Neural progenitor cell (in vitro differentiated cells): ENCODE measurements around the gene GIT1. TPM values are rescaled to one million over a fixed set of nuclear protein-coding genes. Genes with fewer than 3 reads are reported as not detected.

Source experiments
- DNase-seq: peaks from one replicate; pipeline ENCODE4 v3.0.0-alpha.2; 2016; ENCODE audit warnings: low spot score
- H2AFZ ChIP-seq: fragments of 200-600 bp; sonication (generic); replicated peaks from 2 replicates; pipeline ENCODE4 v1.6.1; 2016; ENCODE audit warnings: antibody characterized with exemption
- H3F3A ChIP-seq: fragments of 200-600 bp; sonication (generic); 2 replicates; pipeline ENCODE4 v1.6.1; 2016; ENCODE audit warnings: antibody characterized with exemption, low read depth
- H3K27ac ChIP-seq: fragments of 200-600 bp; sonication (generic); 2 replicates; pipeline ENCODE4 v1.5.1; 2016; ENCODE audit warnings: mild to moderate bottlenecking
- H3K27me3 ChIP-seq: fragments of 200-600 bp; sonication (generic); 2 replicates; pipeline ENCODE4 v1.6.1; 2016; ENCODE audit warnings: mild to moderate bottlenecking, moderate library complexity
- H3K36me3 ChIP-seq: fragments of 200-600 bp; sonication (generic); 2 replicates; pipeline ENCODE4 v1.5.1; 2016
- H3K4me1 ChIP-seq: fragments of 200-600 bp; sonication (generic); 2 replicates; pipeline ENCODE4 v1.6.1; 2016; ENCODE audit warnings: mixed run types
- H3K4me2 ChIP-seq: fragments of 200-600 bp; sonication (generic); 2 replicates; pipeline ENCODE4 v1.6.1; 2016
- H3K4me3 ChIP-seq: fragments of 200-600 bp; sonication (generic); 2 replicates; pipeline ENCODE4 v1.5.1; 2016
- H3K79me2 ChIP-seq: fragments of 200-600 bp; sonication (generic); 2 replicates; pipeline ENCODE4 v1.6.1; 2016; ENCODE audit warnings: low read depth
- H3K9ac ChIP-seq: fragments of 200-600 bp; sonication (generic); 2 replicates; pipeline ENCODE4 v1.6.1; 2016
- H3K9me3 ChIP-seq: fragments of 200-600 bp; sonication (generic); 2 replicates; pipeline ENCODE4 v1.5.1; 2016; ENCODE audit warnings: low read depth
- H4K20me1 ChIP-seq: fragments of 200-600 bp; sonication (generic); 2 replicates; pipeline ENCODE4 v1.6.1; 2016; ENCODE audit warnings: low read depth
- H3K27ac Mint-ChIP-seq: 3 replicates; pipeline ENCODE4 v1.8.0; 2021; ENCODE audit warnings: mixed read lengths
- H3K27me3 Mint-ChIP-seq: 2 replicates; pipeline ENCODE4 v1.8.0; 2022; ENCODE audit warnings: low read depth, mild to moderate bottlenecking, inconsistent platforms, moderate library complexity, mixed read lengths; ENCODE audit not compliant: insufficient read depth
- H3K36me3 Mint-ChIP-seq: 3 replicates; pipeline ENCODE4 v1.8.0; 2021; ENCODE audit warnings: mixed read lengths
- H3K4me1 Mint-ChIP-seq: 3 replicates; pipeline ENCODE4 v1.8.0; 2021; ENCODE audit warnings: mixed read lengths
- H3K4me3 Mint-ChIP-seq: 3 replicates; pipeline ENCODE4 v1.8.0; 2021; ENCODE audit warnings: mild to moderate bottlenecking, moderate library complexity, mixed read lengths
- H3K9me3 Mint-ChIP-seq: 3 replicates; pipeline ENCODE4 v1.8.0; 2020; ENCODE audit warnings: mixed read lengths
- CTCF ChIP-seq: fragments of 200-600 bp; sonication (generic); IDR thresholded peaks from 2 replicates; pipeline ENCODE4 v1.5.1; 2017; ENCODE audit warnings: antibody characterized with exemption, mild to moderate bottlenecking
- EZH2 ChIP-seq: fragments of 200-600 bp; sonication (generic); IDR thresholded peaks from 2 replicates; pipeline ENCODE4 v1.6.1; 2017; ENCODE audit warnings: antibody characterized with exemption, mild to moderate bottlenecking, moderate library complexity
- EZH2phosphoT487 ChIP-seq: fragments of 200-600 bp; sonication (generic); IDR thresholded peaks from 2 replicates; pipeline ENCODE4 v1.6.1; 2017; ENCODE audit warnings: antibody characterized with exemption
- total RNA-seq: library from RNA; depleted of rRNA; stranded (reverse); fragments of >200 nt; gene quantifications from 2 replicates; pipeline ENCODE4 v1.2.3, GENCODE V29; 2015; ENCODE audit warnings: low replicate concordance

GIT1 gene
- total RNA-seq, 1 donor from 2014 or later: 17.6 TPM

- Histone ChIP-seq H3K9ac (no peak overlapping the region), H3K27me3 (peaks cover 15% of the 10 kb centered on the region), H3K79me2 (peaks cover 7% of the 10 kb centered on the region), H2AFZ (no peak overlapping the region), H3K4me1 (peaks cover 17% of the 10 kb centered on the region), H3K4me2 (no peak overlapping the region), H3K9me3 (no peaks in the 10 kb centered on the region), H3F3A (peaks cover 27% of the 10 kb centered on the region), H3K36me3 (no peaks in the 10 kb centered on the region), H3K4me3 (no peak overlapping the region), H3K27ac (no peak overlapping the region), H4K20me1 (peaks cover 55% of the 10 kb centered on the region)
- Mint-ChIP-seq H3K36me3 (peaks cover 6% of the 10 kb centered on the region), H3K9me3 (no peaks in the 10 kb centered on the region), H3K4me3 (peak overlapping the region; percentile 24), H3K27me3 (peaks cover 13% of the 10 kb centered on the region), H3K4me1 (peaks cover 26% of the 10 kb centered on the region), H3K27ac (no peak overlapping the region)
- DNase-seq: no peak
- TF ChIP-seq EZH2 (no peak), CTCF (no peak), EZH2phosphoT487 (no peak)
Measured at GRCh38 chr17:29571486-29571882, 18.0 kb downstream of the GIT1 start.

GRCh38 chr17:29570521-29570920 is 18.9 kb downstream of the GIT1 start:
- H3K4me3 Mint-ChIP-seq: peak overlapping the region; percentile 78
- peaks cover 6% of the 10 kb centered on the region for H3K36me3 Mint-ChIP-seq
- H3K27ac Mint-ChIP-seq: no peak overlapping the region
- H3K79me2 ChIP-seq: peaks cover 7% of the 10 kb centered on the region
- no peak overlapping the region for H3K4me3 ChIP-seq
- no peak overlapping the region for H3K27ac ChIP-seq
- peaks cover 37% of the 10 kb centered on the region for H3F3A ChIP-seq
- H3K9me3 Mint-ChIP-seq: no peaks in the 10 kb centered on the region
- peaks cover 22% of the 10 kb centered on the region for H3K4me1 ChIP-seq
- peaks cover 53% of the 10 kb centered on the region for H4K20me1 ChIP-seq
- H3K9ac ChIP-seq: no peak overlapping the region
- peaks cover 25% of the 10 kb centered on the region for H3K27me3 ChIP-seq
- TF ChIP-seq EZH2 (no peak), CTCF (no peak), EZH2phosphoT487 (no peak)
- peaks cover 21% of the 10 kb centered on the region for H3K27me3 Mint-ChIP-seq
- no peak overlapping the region for H2AFZ ChIP-seq
- no peak overlapping the region for H3K4me2 ChIP-seq
- H3K4me1 Mint-ChIP-seq: peaks cover 30% of the 10 kb centered on the region
- DNase-seq: no peak
- no peaks in the 10 kb centered on the region for H3K36me3 ChIP-seq
- no peaks in the 10 kb centered on the region for H3K9me3 ChIP-seq

- Histone ChIP-seq H3K79me2 (peaks cover 7% of the 10 kb centered on the region), H3K4me1 (peaks cover 24% of the 10 kb centered on the region), H3K36me3 (no peaks in the 10 kb centered on the region), H4K20me1 (peaks cover 51% of the 10 kb centered on the region), H3F3A (peaks cover 41% of the 10 kb centered on the region), H3K4me2 (peak overlapping the region; percentile 96), H3K9me3 (no peaks in the 10 kb centered on the region), H3K27ac (no peak overlapping the region), H3K4me3 (peak overlapping the region; percentile 71), H2AFZ (no peak overlapping the region), H3K27me3 (peaks cover 36% of the 10 kb centered on the region), H3K9ac (no peak overlapping the region)
- peak; percentile 15 for DNase-seq
- peaks cover 31% of the 10 kb centered on the region for H3K4me1 Mint-ChIP-seq
- no peaks in the 10 kb centered on the region for H3K9me3 Mint-ChIP-seq
- H3K36me3 Mint-ChIP-seq: peaks cover 4% of the 10 kb centered on the region
- no peak overlapping the region for H3K27ac Mint-ChIP-seq
- H3K4me3 Mint-ChIP-seq: peak overlapping the region; percentile 95
- TF ChIP-seq EZH2 (no peak), CTCF (no peak), EZH2phosphoT487 (no peak)
- H3K27me3 Mint-ChIP-seq: peaks cover 25% of the 10 kb centered on the region
Measured at GRCh38 chr17:29569245-29569950, 20.1 kb downstream of the GIT1 start.
